GM18868 (cell line): Measurements from ENCODE around the gene LAMTOR2.

Experiments
- ATAC-seq: cut with Tn5 transposase; IDR thresholded peaks from one replicate; pipeline ENCODE4 v1.9.1; 2021; ENCODE audit warnings: mild to moderate bottlenecking, moderate library complexity; ENCODE audit not compliant: unreplicated experiment

Gene LAMTOR2

GRCh38 chr1:156074661-156075060 lies 20.1 kb downstream of the LAMTOR2 start:
- no peak for ATAC-seq

GRCh38 chr1:156075162-156075561 lies 20.6 kb downstream of the LAMTOR2 start:
- ATAC-seq: no peak

- no peak for ATAC-seq
Measured at GRCh38 chr1:156075775-156076204, 21.2 kb downstream of the LAMTOR2 start.

DNA sequence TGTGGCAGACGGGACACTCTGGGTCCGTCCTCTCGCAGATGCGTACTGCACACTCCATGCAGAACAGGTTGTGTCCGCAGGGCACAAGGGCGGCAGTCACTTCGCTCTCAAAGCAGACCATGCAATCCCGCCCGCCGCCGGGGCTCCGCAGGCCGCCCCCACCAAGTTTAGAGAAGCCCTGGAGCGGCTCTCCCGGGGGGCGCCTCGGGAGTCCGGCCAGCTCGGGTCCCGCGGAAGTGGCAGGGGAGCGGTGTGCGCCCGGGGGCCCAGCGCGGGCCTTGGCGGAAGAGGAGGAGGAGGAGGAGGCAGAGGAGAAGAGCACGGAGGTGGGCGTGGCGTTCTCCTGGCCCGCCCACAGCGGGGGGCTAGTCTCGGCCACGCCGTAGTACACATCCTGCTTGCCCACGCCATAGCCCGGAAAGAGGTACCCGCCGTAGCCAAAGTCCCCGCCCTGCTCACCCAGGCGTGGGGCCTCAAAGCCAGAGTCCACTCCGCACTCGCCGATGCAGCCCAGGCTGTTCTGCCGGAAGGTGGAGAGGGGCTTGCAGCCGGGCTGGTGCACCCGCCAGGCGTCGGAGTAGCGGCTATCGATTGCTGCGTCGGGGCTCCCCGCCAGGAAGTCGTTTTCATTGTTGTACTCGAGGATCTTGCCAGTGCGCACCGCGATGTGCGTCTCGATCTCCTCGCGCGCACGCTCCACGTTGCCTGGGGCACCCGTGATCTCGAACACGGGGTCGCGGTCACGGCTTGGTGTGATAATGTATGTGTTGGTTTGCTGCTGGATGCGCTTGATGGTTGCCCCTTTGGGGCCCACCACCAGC lies 22.2 kb downstream of the LAMTOR2 start:
- ATAC-seq: no peak

DNA sequence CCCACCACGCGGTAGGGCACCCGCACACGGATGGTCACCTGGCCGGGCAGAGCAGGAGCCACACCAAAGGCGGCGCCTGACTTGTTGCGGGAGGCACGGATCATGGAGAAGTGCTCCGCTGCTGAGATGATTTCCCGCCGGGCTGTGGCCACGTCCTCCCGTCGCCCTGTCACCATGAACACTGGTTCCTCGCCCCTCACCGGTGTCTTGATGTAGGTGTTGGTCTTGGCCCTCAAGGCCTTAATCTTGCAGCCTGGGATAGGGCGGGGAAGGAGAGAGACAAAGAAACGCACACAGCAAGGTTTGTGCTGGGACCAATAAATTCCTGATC lies 22.8 kb downstream of the LAMTOR2 start:
- no peak for ATAC-seq

DNA sequence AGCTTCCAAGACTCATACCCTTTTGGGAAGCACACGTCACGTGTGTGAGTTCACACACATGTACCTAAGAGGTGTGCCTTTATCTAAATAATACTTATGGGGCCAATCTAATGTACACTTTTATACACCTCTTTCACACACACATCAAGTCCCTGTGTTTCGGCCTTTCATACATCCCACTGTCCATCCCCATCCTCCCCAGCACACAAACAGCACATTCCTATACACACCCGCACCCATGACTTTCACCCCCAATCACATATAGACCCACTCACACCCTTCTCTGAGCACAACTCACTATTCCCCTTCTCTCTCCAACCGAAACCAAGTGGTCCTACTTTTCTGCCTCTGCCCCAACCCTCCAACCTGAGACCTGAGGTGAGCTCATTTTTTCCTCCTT lies 24.1 kb downstream of the LAMTOR2 start:
- ATAC-seq: no peak

DNA sequence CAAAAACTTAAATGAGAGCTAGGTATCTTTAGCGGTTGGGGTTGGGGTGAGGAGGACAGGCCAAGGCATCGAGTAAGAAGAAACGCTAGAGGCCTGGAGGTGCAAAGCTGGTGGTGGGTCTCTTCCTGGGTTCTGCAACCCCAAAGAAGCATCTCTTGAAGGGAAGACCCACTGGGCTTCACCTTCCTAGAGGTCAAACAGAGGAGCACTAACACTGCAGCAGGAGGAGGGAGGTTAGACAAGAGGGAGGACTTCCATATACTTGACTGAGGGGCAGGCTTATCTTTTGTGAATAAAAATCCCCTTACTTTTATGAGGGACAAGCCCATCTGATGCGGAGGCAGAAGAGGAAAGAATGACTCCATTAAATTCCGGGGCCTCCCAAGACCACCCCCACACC lies 25.2 kb downstream of the LAMTOR2 start:
- no peak for ATAC-seq

DNA sequence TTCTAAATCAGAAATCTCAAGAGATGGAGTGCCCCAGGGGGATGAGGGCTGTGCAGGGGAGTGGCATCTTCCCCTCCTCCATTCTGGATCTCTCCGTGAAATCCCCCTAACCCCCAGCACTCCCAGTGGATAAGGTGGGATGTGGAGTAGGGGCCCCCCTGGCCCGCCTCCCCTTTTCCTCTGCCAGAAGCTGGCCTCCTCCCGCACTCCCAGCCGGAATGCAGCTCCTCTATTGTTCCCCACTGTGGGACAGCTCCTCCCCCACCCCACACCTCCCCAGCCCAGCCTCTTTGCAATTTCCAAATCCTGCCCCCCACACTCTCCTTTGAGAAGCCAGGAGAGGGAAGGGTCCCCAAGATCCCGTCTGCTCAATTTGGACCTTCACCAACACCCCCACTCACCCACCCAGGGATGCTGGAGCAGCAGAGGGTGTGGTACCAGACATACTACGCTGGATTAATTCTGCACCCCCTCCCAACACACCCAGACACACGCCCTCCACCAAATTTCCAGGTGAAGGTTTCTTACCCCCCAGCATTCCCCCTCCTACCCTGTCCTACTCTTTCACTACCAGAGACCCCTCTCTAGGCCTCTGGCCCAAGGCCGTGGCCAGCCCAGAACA lies 25.8 kb downstream of the LAMTOR2 start:
- no peak for ATAC-seq

- no peak for ATAC-seq
Measured at GRCh38 chr1:156080863-156081179, 26.2 kb downstream of the LAMTOR2 start.

GRCh38 chr1:156081180-156081916 lies 26.8 kb downstream of the LAMTOR2 start:
- ATAC-seq: no peak

DNA sequence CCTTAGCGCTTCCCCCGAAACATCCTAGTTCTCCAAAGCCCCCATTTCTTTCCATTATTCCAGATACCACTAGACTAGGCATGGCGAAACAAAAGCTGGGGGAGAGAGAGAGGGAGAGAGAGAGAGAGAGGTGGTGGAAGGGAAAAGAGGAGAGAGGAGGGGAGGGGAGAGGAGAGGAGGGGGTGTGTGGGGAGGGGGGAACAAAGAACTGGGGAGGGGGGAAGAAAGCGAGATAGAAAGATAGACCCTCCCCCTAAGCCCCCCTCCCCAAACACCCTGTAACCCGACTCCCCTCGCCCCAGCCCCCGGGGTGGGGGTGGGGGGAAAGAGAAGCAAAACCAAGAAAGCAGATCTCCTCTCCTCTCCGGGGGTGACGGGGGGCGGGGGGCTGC lies 27.3 kb downstream of the LAMTOR2 start:
- ATAC-seq: no peak

GRCh38 chr1:156082309-156083091 lies 27.9 kb downstream of the LAMTOR2 start, which contains the start of gene MEX3A:
TSS of gene MEX3A (minus strand) at chr1:156082465. CDS start at chr1:156081998, 467 bp downstream.
- no peak for ATAC-seq

- no peak for ATAC-seq
Measured at GRCh38 chr1:156083800-156084790, 29.5 kb downstream of the LAMTOR2 start.

DNA sequence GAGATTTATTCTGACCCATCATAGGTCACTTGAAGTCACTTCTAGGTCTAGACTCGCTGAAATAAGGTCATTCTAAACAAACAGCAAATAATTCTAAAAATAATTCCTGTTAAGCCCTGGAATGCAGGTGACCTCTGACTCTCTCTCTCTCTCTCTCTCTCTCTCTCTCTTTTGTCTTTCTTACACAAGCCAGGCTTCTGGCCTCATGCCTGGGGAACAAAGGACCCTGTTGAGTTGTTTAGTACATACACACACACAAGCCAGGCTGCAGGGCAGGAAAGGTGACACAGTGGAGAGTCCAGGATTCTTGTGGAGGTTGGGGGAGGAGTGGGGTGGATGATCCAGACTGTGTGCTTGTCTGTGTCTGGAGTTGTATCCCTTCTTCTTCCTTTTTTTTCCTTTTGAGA lies 31.7 kb downstream of the LAMTOR2 start:
- ATAC-seq: no peak

GRCh38 chr1:156089704-156090103 lies 35.1 kb downstream of the LAMTOR2 start:
- ATAC-seq: no peak

DNA sequence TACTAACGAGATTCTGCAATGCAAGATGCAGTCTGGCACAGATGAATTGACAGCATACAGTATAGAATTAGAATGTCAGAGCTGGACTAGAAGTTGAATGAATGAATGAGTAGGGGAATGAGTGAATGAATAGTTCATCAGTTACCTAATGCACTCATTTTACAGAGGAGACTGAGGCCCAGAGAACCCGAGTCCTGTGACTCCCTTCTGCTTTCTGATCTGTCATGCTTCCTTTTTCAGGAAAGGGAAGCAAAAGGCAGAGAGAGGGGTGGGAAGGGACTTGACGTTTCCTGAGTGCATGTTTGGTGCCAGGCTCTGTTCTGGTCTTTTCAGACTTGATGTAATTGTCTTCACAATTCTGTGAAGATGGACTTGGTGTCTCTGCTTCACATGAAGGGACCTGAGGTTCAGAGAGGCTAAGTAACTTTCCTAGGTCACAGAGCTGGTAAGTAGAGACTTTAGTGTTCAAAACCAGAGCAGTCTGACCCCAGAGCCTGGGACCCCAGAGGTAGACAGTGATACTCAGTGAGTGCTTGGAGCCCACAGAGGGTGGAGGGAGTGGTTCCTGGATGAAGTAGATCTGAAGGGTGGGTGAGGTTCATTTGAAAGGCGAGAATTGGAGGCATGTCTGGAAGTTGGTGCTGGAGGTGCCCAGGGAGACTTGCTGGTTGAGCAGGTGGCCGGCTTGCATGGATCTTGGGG lies 35.7 kb downstream of the LAMTOR2 start:
- ATAC-seq: no peak

GRCh38 chr1:156090840-156091188 lies 36.2 kb downstream of the LAMTOR2 start:
- ATAC-seq: peak; percentile 70

DNA sequence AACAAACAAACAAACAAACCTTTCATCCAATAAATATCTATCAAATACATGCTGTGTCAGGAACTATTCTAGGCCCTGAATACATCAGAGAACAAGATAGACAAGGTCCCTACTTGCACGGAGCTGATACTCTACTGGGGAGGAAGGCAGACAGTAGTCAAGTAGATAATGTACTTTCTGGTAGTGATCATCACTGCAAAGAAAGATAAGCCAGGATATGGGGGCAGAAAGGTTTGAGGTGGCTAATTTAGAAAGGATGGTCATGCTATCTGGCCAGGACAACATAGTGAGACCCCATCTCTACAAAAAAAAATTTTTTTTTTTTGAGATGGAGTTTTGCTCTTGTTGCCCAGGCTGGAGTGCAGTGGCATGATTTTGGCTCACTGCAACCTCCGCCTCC lies 37.0 kb downstream of the LAMTOR2 start:
- no peak for ATAC-seq

DNA sequence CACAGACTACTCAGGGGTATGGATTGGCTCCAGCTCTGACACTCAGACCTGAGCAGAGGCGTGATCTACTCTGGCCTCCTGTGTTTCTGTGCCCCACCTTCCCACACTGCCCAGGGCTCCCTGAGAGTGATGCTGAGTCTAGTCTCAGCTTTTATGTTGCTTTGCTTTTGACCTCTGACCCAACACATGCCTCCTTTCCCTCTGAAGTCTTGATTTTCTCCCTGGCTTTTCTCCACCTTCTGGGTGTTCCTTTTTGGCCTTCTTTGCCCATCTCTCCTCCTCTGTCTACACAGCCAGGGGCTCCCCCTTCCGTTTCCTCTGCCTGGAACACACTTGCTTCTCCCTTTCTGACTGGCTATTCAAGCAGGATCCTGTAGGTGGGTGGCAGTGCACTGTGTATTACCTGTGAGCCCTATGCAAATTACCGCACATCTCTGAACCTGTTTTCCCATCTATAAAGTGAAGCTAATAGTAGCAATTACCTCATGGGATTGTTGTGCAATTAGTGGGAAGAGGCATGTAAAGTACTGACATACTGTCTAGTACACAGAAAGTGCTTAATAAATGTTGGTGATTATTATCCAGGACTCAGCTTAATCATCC lies 41.4 kb downstream of the LAMTOR2 start:
- no peak for ATAC-seq
